ENCODE measurements around the gene SCN9A.

Gene SCN9A

GRCh38 chr2:166375736-166376487 is at the start of gene SCN9A:
Gene SCN9A (minus strand): TSS chr2:166375944. CDS start chr2:166311756, 64,188 bp downstream.
- Mint-ChIP-seq H3K4me3 (peak within 1 kb of the TSS; percentile 88), H3K36me3 (ENCODE audit: low read depth) (no peaks in the 10 kb centered on the region), H3K9me3 (no peaks in the 10 kb centered on the region), H3K27ac (no peak within 1 kb of the TSS), H3K27me3 (ENCODE audit: low read depth, poor library complexity) (peaks cover 48% of the 10 kb centered on the region), H3K4me1 (peaks cover 21% of the 10 kb centered on the region)
- TF ChIP-seq CTCF (IDR thresholded peaks at IDR 0.05) = no peak
- peak; percentile 88 for DNase-seq

DNA sequence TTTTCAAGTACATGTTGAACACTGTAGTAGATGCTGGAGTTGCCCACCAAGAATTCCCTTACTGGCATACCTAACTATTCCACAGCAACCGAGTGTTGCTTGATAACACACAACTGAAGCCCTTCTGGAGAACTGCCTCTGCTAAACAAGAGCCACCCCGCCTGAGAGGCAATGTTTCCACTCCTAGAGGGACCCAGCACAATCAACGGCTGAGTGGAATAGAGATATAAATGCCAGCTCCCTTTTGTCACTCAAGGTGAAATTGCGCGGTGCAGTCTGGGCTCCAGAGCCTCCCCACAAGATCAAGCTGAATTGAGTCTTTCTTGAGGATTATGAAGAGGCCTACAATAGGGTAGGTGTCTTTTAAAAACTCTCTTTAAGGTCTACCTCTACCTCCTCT is 49.1 kb upstream of the SCN9A start:
- H3K9me3 Mint-ChIP-seq = no peaks in the 10 kb centered on the region
- no peak for DNase-seq
- no peaks in the 10 kb centered on the region for H3K36me3 Mint-ChIP-seq (ENCODE audit: low read depth)
- TF ChIP-seq CTCF (IDR thresholded peaks at IDR 0.05) = no peak
- no peak overlapping the region for H3K4me3 Mint-ChIP-seq
- no peak overlapping the region for H3K27ac Mint-ChIP-seq
- H3K4me1 Mint-ChIP-seq = no peaks in the 10 kb centered on the region
- H3K27me3 Mint-ChIP-seq (ENCODE audit: low read depth, poor library complexity) = no peaks in the 10 kb centered on the region

GRCh38 chr2:166419616-166419934 is 43.8 kb upstream of the SCN9A start:
- no peaks in the 10 kb centered on the region for H3K36me3 Mint-ChIP-seq (ENCODE audit: low read depth)
- H3K27ac Mint-ChIP-seq = no peak overlapping the region
- H3K27me3 Mint-ChIP-seq (ENCODE audit: low read depth, poor library complexity) = no peaks in the 10 kb centered on the region
- peak; percentile 50 for TF ChIP-seq CTCF (IDR thresholded peaks at IDR 0.05)
- no peak overlapping the region for H3K4me3 Mint-ChIP-seq
- no peaks in the 10 kb centered on the region for H3K9me3 Mint-ChIP-seq
- H3K4me1 Mint-ChIP-seq = no peaks in the 10 kb centered on the region
- DNase-seq = no peak

DNA sequence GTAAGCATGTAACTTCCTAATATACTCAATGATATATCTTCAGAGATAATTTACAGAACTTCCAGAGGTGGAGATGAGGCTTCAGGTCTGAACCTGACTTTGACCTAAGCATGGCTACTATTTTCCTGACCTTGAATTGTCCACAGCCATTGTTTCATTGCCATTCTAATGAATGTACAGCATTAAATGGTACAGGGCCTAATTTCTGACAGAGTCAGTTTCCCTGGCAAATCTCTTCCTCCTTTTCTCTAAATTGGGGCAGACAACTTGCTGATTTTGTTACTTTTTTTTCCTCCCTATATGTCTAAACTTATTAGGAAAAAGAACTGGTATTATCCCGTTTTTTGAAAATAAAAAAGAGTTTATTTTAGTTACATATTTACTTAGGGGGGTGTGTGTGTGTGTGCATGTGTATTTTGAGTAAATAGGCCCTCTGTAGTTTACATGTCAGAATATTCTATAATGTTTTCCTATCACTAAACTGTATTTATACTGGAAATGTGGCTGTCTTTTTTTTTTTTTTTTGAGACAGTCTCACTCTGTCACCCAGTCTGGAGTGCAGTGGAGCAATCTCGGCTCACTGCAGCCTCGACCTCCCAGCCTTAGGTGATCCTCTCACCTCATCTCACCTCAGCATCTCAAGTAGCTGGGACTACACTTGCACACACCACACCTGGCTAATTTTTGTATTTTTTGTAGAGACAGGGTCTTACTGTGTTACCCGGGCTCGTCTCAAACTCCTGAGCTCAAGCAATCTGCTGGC is 43.3 kb upstream of the SCN9A start:
- Mint-ChIP-seq H3K9me3 (no peaks in the 10 kb centered on the region), H3K27me3 (ENCODE audit: low read depth, poor library complexity) (no peaks in the 10 kb centered on the region), H3K4me1 (no peaks in the 10 kb centered on the region), H3K27ac (no peak overlapping the region), H3K36me3 (ENCODE audit: low read depth) (no peaks in the 10 kb centered on the region), H3K4me3 (no peak overlapping the region)
- no peak for TF ChIP-seq CTCF (IDR thresholded peaks at IDR 0.05)
- no peak for DNase-seq

- no peaks in the 10 kb centered on the region for H3K9me3 Mint-ChIP-seq
- H3K27ac Mint-ChIP-seq = no peak overlapping the region
- no peaks in the 10 kb centered on the region for H3K36me3 Mint-ChIP-seq (ENCODE audit: low read depth)
- no peak overlapping the region for H3K4me3 Mint-ChIP-seq
- no peaks in the 10 kb centered on the region for H3K4me1 Mint-ChIP-seq
- no peaks in the 10 kb centered on the region for H3K27me3 Mint-ChIP-seq (ENCODE audit: low read depth, poor library complexity)
- DNase-seq = no peak
- TF ChIP-seq CTCF (IDR thresholded peaks at IDR 0.05) = no peak
These were observed 41.9 kb upstream of the SCN9A start for GRCh38 chr2:166417669-166418068.
